GM23338 (cell line): ENCODE measurements around the gene OR5M11. TPM values are rescaled to one million over a fixed set of nuclear protein-coding genes. Genes with fewer than 3 reads are reported as not detected.

ENCODE experiments used
- ATAC-seq: fragments of 200-7000 bp; cut with Tn5 transposase; 3 replicates; pipeline ENCODE4 v1.9.1; 2020
- DNase-seq: peaks from one replicate; pipeline ENCODE4 v3.0.0-alpha.2; 2015; ENCODE audit warnings: low spot score
- H2AFZ ChIP-seq: fragments of 200-600 bp; sonication (generic); 2 replicates; pipeline ENCODE4 v1.8.0; 2016; ENCODE audit warnings: antibody characterized with exemption, mild to moderate bottlenecking, moderate library complexity
- H3F3A ChIP-seq: fragments of 200-600 bp; sonication (generic); replicated peaks from 2 replicates; pipeline ENCODE4 v1.8.0; 2017; ENCODE audit warnings: antibody characterized with exemption, mixed run types, low read depth
- H3K27ac ChIP-seq: fragments of 200-600 bp; sonication (generic); 2 replicates; pipeline ENCODE4 v1.6.1; 2016; ENCODE audit warnings: low read depth
- H3K27me3 ChIP-seq: fragments of 200-600 bp; sonication (generic); 2 replicates; pipeline ENCODE4 v1.8.0; 2016; ENCODE audit warnings: mild to moderate bottlenecking, mixed run types, moderate library complexity; ENCODE audit not compliant: insufficient read depth
- H3K36me3 ChIP-seq: fragments of 200-600 bp; sonication (generic); 2 replicates; pipeline ENCODE4 v1.8.0; 2016; ENCODE audit warnings: mild to moderate bottlenecking; ENCODE audit not compliant: insufficient read depth
- H3K4me1 ChIP-seq: fragments of 200-600 bp; sonication (generic); 2 replicates; pipeline ENCODE4 v1.8.0; 2016; ENCODE audit warnings: mild to moderate bottlenecking, moderate library complexity; ENCODE audit not compliant: insufficient read depth
- H3K4me2 ChIP-seq: fragments of 200-600 bp; sonication (generic); 2 replicates; pipeline ENCODE4 v1.7.1; 2017; ENCODE audit warnings: mixed run types
- H3K4me3 ChIP-seq: fragments of 200-600 bp; sonication (generic); 2 replicates; pipeline ENCODE4 v1.6.1; 2016; ENCODE audit warnings: mixed run types
- H3K79me2 ChIP-seq: fragments of 200-600 bp; sonication (generic); replicated peaks from 2 replicates; pipeline ENCODE4 v1.8.0; 2017; ENCODE audit warnings: mild to moderate bottlenecking; ENCODE audit not compliant: insufficient read depth
- H3K9me2 ChIP-seq: fragments of 200-600 bp; sonication (generic); 2 replicates; pipeline ENCODE4 v1.8.0; 2017; ENCODE audit not compliant: insufficient read depth
- H4K20me1 ChIP-seq: fragments of 200-600 bp; sonication (generic); replicated peaks from 2 replicates; pipeline ENCODE4 v1.8.0; 2017; ENCODE audit warnings: mild to moderate bottlenecking; ENCODE audit not compliant: insufficient read depth
- H3K27ac Mint-ChIP-seq: 2 replicates; pipeline ENCODE4 v1.8.0; 2020; ENCODE audit warnings: inconsistent platforms, mild to moderate bottlenecking, moderate library complexity, mixed read lengths
- H3K27me3 Mint-ChIP-seq: 3 replicates; pipeline ENCODE4 v1.8.0; 2022; ENCODE audit warnings: low read depth, mild to moderate bottlenecking, moderate library complexity, mixed read lengths, inconsistent platforms; ENCODE audit not compliant: insufficient read depth, poor library complexity
- H3K36me3 Mint-ChIP-seq: 3 replicates; pipeline ENCODE4 v1.8.0; 2021; ENCODE audit warnings: low read depth, mild to moderate bottlenecking, inconsistent platforms, moderate library complexity, mixed read lengths
- H3K4me1 Mint-ChIP-seq: 3 replicates; pipeline ENCODE4 v1.8.0; 2020; ENCODE audit warnings: mild to moderate bottlenecking, inconsistent platforms, mixed read lengths
- H3K4me3 Mint-ChIP-seq: 3 replicates; pipeline ENCODE4 v1.8.0; 2021; ENCODE audit warnings: moderate library complexity, mild to moderate bottlenecking, inconsistent platforms, mixed read lengths
- H3K9me3 Mint-ChIP-seq: 3 replicates; pipeline ENCODE4 v1.8.0; 2020; ENCODE audit warnings: moderate library complexity, mild to moderate bottlenecking, inconsistent platforms, mixed read lengths
- CREB1 ChIP-seq: fragments of 250-450 bp; sonication (Bioruptor Pico); IDR thresholded peaks from 2 replicates; pipeline ENCODE4 v1.5.0; 2020; ENCODE audit warnings: low read depth, mild to moderate bottlenecking, moderate library complexity
- CTCF ChIP-seq, 2 experiments: fragments of 200-600 bp in 1 of 2; sonication (generic) in 1 of 2; conservative IDR thresholded peaks; 2 replicates each; pipeline versions ENCODE4 v1.5.1 to v1.6.1; 2016 to 2017; ENCODE audit warnings: antibody characterized with exemption in 2 of 2, low read depth in 2 of 2, mild to moderate bottlenecking in 2 of 2, moderate library complexity in 1 of 2
- ETS1 ChIP-seq: IDR thresholded peaks from 2 replicates; pipeline ENCODE4 v1.6.1; 2016; ENCODE audit warnings: antibody characterized with exemption
- EZH2 ChIP-seq: fragments of 200-600 bp; sonication (generic); IDR thresholded peaks from one replicate; pipeline ENCODE4 v1.8.0; 2017; ENCODE audit warnings: antibody characterized with exemption, mild to moderate bottlenecking, low read depth; ENCODE audit not compliant: unreplicated experiment
- EZH2phosphoT487 ChIP-seq: fragments of 200-600 bp; sonication (generic); IDR thresholded peaks from one replicate; pipeline ENCODE4 v1.8.1; 2018; ENCODE audit warnings: antibody characterized with exemption; ENCODE audit not compliant: unreplicated experiment
- NANOG ChIP-seq: IDR thresholded peaks from 2 replicates; pipeline ENCODE4 v1.6.1; 2016; ENCODE audit warnings: antibody characterized with exemption, borderline replicate concordance
- POLR2AphosphoS5 ChIP-seq: IDR thresholded peaks from 2 replicates; pipeline ENCODE4 v1.6.1; 2016; ENCODE audit warnings: antibody characterized with exemption, low read depth
- STAT1 ChIP-seq: IDR thresholded peaks from one replicate; pipeline ENCODE4 v1.6.1; 2016; ENCODE audit warnings: antibody characterized with exemption; ENCODE audit not compliant: unreplicated experiment
- ZNF462 ChIP-seq: fragments of 250-450 bp; sonication (Bioruptor Pico); IDR thresholded peaks from 2 replicates; pipeline ENCODE4 v1.5.0; 2020; ENCODE audit warnings: mild to moderate bottlenecking, moderate library complexity
- polyA plus RNA-seq: library from polyadenylated mRNA; unstranded; fragments of >200 nt; fragmentation: Nextera tagmentation; extraction: Ambion mirVana; gene quantifications from 2 replicates; pipeline ENCODE4 v1.2.1, GENCODE V29; 2016
- total RNA-seq: library from RNA; depleted of rRNA; stranded (reverse); fragments of >200 nt; shearing (Covaris generic); gene quantifications from 2 replicates; pipeline ENCODE4 v1.2.3, GENCODE V29; 2014

Gene OR5M11
- total and polyA plus RNA-seq, 2 experiments from 2014 or later, result not detected

- H3K4me3 Mint-ChIP-seq, result no peak overlapping the region
- no peaks in the 10 kb centered on the region; the same call in 1 of the 2 replicates for H3K9me2 ChIP-seq
- no peak overlapping the region for H3K27ac Mint-ChIP-seq
- H3K27ac ChIP-seq, result no peak overlapping the region
- no peaks in the 10 kb centered on the region for H3K79me2 ChIP-seq
- H3K4me3 ChIP-seq, result no peak overlapping the region
- no peak overlapping the region for H2AFZ ChIP-seq
- no peaks in the 10 kb centered on the region for H3K9me3 Mint-ChIP-seq
- H3K4me2 ChIP-seq, result no peak overlapping the region
- H3K4me1 ChIP-seq, result no peaks in the 10 kb centered on the region
- no peaks in the 10 kb centered on the region for H3K4me1 Mint-ChIP-seq
- H4K20me1 ChIP-seq, result no peaks in the 10 kb centered on the region
- no peaks in the 10 kb centered on the region for H3K27me3 ChIP-seq
- no peaks in the 10 kb centered on the region for H3K36me3 Mint-ChIP-seq
- no peak for ATAC-seq
- no peak for TF ChIP-seq NANOG
- TF ChIP-seq POLR2AphosphoS5, result no peak
- TF ChIP-seq ETS1, result no peak
- TF ChIP-seq EZH2phosphoT487, result no peak
- TF ChIP-seq STAT1, result no peak
- no peak for DNase-seq
- H3K27me3 Mint-ChIP-seq, result peaks cover 2% of the 10 kb centered on the region
- H3F3A ChIP-seq, result no peaks in the 10 kb centered on the region
- H3K36me3 ChIP-seq, result no peaks in the 10 kb centered on the region
Observed at GRCh38 chr11:56533054-56533740, 9.9 kb downstream of the OR5M11 start.

GRCh38 chr11:56531856-56532255 is 11.2 kb downstream of the OR5M11 start:
- Mint-ChIP-seq H3K36me3 (no peaks in the 10 kb centered on the region), H3K9me3 (no peaks in the 10 kb centered on the region), H3K4me3 (no peak overlapping the region), H3K4me1 (no peaks in the 10 kb centered on the region), H3K27ac (no peak overlapping the region), H3K27me3 (peaks cover 2% of the 10 kb centered on the region)
- Histone ChIP-seq H3K4me2 (no peak overlapping the region), H4K20me1 (no peaks in the 10 kb centered on the region), H3F3A (no peaks in the 10 kb centered on the region), H3K36me3 (no peaks in the 10 kb centered on the region), H3K27ac (no peak overlapping the region), H3K4me3 (no peak overlapping the region), H3K4me1 (no peaks in the 10 kb centered on the region), H2AFZ (no peak overlapping the region), H3K79me2 (no peaks in the 10 kb centered on the region), H3K9me2 (peaks cover 4% of the 10 kb centered on the region; the same call in 1 of the 2 replicates), H3K27me3 (no peaks in the 10 kb centered on the region)
- TF ChIP-seq ZNF462 (no peak), ETS1 (no peak), POLR2AphosphoS5 (no peak), CTCF (conservative IDR thresholded peaks at IDR 0.05; ENCODE audit: low read depth in 2 of 2) (no peak), CREB1 (CRISPR knock-in tag) (no peak), EZH2 (no peak)
- no peak for DNase-seq
- no peak for ATAC-seq
